ENCODE results near the gene SPECC1. TPM values are rescaled to one million over a fixed set of nuclear protein-coding genes. Genes with fewer than 3 reads are reported as not detected.

SPECC1 gene
- total and polyA plus RNA-seq, 2 donors (not counting 3 experiments of a cell fraction or from before 2014, with no cell fraction given) = 5.3 to 20.4 TPM

DNA sequence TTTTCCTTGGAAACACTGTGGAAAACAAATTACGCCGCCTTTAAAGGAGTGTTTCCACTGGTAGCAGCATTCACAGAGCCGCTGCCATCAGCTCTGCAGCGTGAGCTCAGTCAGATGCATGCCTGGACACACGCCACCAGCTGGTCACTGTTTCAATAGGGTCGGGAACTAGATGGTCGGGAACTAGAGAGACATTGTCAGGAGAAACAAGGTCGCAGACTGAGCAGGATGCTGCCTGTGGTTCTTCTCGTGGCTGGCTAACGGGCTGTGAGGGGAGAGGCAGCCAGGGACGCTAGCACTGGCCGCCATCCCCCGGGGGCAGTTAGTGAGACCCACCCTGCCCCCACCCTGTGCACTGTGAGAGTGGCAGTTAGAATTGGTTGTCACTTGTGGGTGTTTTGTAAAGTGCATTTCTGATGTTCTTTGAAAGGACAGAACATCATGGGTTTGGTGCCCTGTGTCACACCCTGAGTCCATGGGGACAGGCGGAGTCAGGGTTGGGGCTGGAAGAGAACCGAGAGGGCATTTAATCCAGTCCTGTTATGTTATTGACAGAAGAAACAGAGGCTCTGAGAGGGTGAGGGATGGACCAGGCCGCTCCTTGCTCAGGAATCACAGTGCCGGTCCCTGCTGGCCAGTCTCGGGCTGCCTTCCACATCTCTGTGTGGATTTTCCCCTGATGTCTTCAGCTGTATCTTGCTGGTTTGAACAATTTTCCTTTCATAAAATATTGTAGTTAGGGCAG lies 86.3 kb downstream of the SPECC1 start:
- peak overlapping the region; percentile 3 for H2AFZ ChIP-seq (ENCODE audit: low read depth, low read length)
- DNase-seq (ENCODE audit: low read depth, low spot score) = peak; percentile 27
- ChIA-PET CTCF (interaction anchor here (0.6 to 2.2 kb wide), 5 partner anchors 50 to 103 kb away, joined by 3 to 25 read pairs (median 4); no protein-coding TSS in a partner anchor), POLR2A (no interaction called here)
- FAIRE-seq = peak; percentile 74
- no peak overlapping the region for H3K4me3 ChIP-seq (replicated peaks in 1 of 3; ENCODE audit: insufficient read depth in 1 of 3, low read depth in 1 of 3, low read length in 3 of 3)
- BruUV-seq (replicated peaks) = no TSS peak
- no peak overlapping the region for H3K4me2 ChIP-seq (ENCODE audit: insufficient read depth, low read length)
- H3K27me3 ChIP-seq (ENCODE audit: control insufficient read depth in 2 of 2, insufficient read depth in 2 of 2, low read length in 2 of 2) = peaks cover 2 to 8% of the 10 kb centered on the region in 2 experiments
- TF ChIP-seq, protein P1, sequence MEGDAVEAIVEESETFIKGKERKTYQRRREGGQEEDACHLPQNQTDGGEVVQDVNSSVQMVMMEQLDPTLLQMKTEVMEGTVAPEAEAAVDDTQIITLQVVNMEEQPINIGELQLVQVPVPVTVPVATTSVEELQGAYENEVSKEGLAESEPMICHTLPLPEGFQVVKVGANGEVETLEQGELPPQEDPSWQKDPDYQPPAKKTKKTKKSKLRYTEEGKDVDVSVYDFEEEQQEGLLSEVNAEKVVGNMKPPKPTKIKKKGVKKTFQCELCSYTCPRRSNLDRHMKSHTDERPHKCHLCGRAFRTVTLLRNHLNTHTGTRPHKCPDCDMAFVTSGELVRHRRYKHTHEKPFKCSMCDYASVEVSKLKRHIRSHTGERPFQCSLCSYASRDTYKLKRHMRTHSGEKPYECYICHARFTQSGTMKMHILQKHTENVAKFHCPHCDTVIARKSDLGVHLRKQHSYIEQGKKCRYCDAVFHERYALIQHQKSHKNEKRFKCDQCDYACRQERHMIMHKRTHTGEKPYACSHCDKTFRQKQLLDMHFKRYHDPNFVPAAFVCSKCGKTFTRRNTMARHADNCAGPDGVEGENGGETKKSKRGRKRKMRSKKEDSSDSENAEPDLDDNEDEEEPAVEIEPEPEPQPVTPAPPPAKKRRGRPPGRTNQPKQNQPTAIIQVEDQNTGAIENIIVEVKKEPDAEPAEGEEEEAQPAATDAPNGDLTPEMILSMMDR (IDR thresholded peaks at IDR 0.05; ENCODE audit: extremely low read depth in 1 of 2, insufficient read depth in 1 of 2, low read depth in 1 of 2, low read length in 2 of 2) = peak in 1 of 2 donors; percentile 33
- TF ChIP-seq EZH2 (IDR thresholded peaks at IDR 0.05; ENCODE audit: borderline replicate concordance, low read depth, low read length, severe bottlenecking) (no peak), GATA2 (IDR thresholded peaks at IDR 0.05; ENCODE audit: insufficient read depth, insufficient read length, low read depth, low read length) (no peak)
- H4K20me1 ChIP-seq (replicated peaks; ENCODE audit: control insufficient read depth, extremely low read depth, insufficient read depth, low read length) = no peaks in the 10 kb centered on the region
- H3K27ac ChIP-seq (ENCODE audit: insufficient read depth, low read depth, low read length) = no peak overlapping the region
- intact Hi-C loops (cut with micrococcal nuclease) (loop anchor here (1.0 kb wide), 2 partner anchors 15 to 103 kb away; no protein-coding TSS in a partner anchor), dilution Hi-C loops (cut with MboI; ENCODE audit: extremely low pct_ligation_motif_present, low sequenced_read_pairs) (no loop called here)
- H3K9me1 ChIP-seq (replicated peaks; ENCODE audit: control insufficient read depth, extremely low read depth, insufficient read depth, low read length) = no peaks in the 10 kb centered on the region
- no peaks in the 10 kb centered on the region for H3K36me3 ChIP-seq (ENCODE audit: control insufficient read depth in 2 of 2, extremely low read depth in 1 of 2, insufficient read depth in 2 of 2, low read length in 2 of 2)
- no peaks in the 10 kb centered on the region for H3K79me2 ChIP-seq (ENCODE audit: control insufficient read depth, insufficient read depth, low read length)
- no peaks in the 10 kb centered on the region for H3K4me1 ChIP-seq (ENCODE audit: control insufficient read depth, extremely low read depth, insufficient read depth, low read length)
- H3K9me3 ChIP-seq (replicated peaks; ENCODE audit: control insufficient read depth, insufficient read depth, low read length) = no peaks in the 10 kb centered on the region
- H3K9ac ChIP-seq (replicated peaks; ENCODE audit: extremely low read depth, insufficient read depth, low read length) = no peak overlapping the region

DNA sequence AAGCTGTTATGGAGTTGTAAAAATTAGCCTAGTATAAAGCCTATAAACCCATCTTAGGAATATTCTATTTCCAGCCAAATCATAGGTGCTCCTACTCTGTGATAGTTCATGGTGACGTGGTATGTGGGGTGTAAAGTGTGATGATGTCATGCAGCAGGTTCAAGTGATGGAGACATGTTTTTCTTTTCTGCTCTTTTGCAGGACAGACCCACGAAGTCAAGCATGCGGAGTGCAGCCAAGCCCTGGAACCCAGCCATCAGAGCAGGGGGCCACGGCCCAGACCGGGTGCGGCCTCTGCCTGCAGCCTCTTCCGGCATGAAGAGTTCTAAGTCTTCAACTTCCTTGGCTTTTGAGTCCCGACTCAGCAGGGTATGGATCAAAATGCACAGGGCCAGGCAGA lies 87.3 kb downstream of the SPECC1 start:
- Histone ChIP-seq H3K4me3 (replicated peaks in 1 of 3; ENCODE audit: insufficient read depth in 1 of 3, low read depth in 1 of 3, low read length in 3 of 3) (no peak overlapping the region), H3K9me3 (replicated peaks; ENCODE audit: control insufficient read depth, insufficient read depth, low read length) (no peaks in the 10 kb centered on the region), H3K4me2 (ENCODE audit: insufficient read depth, low read length) (no peak overlapping the region), H2AFZ (ENCODE audit: low read depth, low read length) (no peak overlapping the region), H3K4me1 (ENCODE audit: control insufficient read depth, extremely low read depth, insufficient read depth, low read length) (no peaks in the 10 kb centered on the region), H3K27me3 (ENCODE audit: control insufficient read depth in 2 of 2, insufficient read depth in 2 of 2, low read length in 2 of 2) (peaks cover 2 to 8% of the 10 kb centered on the region in 2 experiments), H3K36me3 (ENCODE audit: control insufficient read depth in 2 of 2, extremely low read depth in 1 of 2, insufficient read depth in 2 of 2, low read length in 2 of 2) (no peaks in the 10 kb centered on the region), H3K79me2 (ENCODE audit: control insufficient read depth, insufficient read depth, low read length) (no peaks in the 10 kb centered on the region), H3K9me1 (replicated peaks; ENCODE audit: control insufficient read depth, extremely low read depth, insufficient read depth, low read length) (no peaks in the 10 kb centered on the region), H3K9ac (replicated peaks; ENCODE audit: extremely low read depth, insufficient read depth, low read length) (no peak overlapping the region), H4K20me1 (replicated peaks; ENCODE audit: control insufficient read depth, extremely low read depth, insufficient read depth, low read length) (no peaks in the 10 kb centered on the region), H3K27ac (ENCODE audit: insufficient read depth, low read depth, low read length) (no peak overlapping the region)
- no peak for FAIRE-seq
- intact Hi-C loops (cut with micrococcal nuclease) = loop anchor here (1.0 kb wide), 1 partner anchor 14 kb away; no protein-coding TSS in a partner anchor
- TF ChIP-seq JUN (IDR thresholded peaks at IDR 0.05; ENCODE audit: borderline replicate concordance, insufficient read depth, insufficient read length, low read depth) = no peak
- TF ChIP-seq EZH2 (IDR thresholded peaks at IDR 0.05; ENCODE audit: borderline replicate concordance, low read depth, low read length, severe bottlenecking) = no peak
- TF ChIP-seq POLR2AphosphoS5 (IDR thresholded peaks at IDR 0.05; ENCODE audit: insufficient read depth, low read depth, low read length) = no peak
- TF ChIP-seq, protein P1 (IDR thresholded peaks at IDR 0.05; ENCODE audit: extremely low read depth in 1 of 2, insufficient read depth in 1 of 2, low read depth in 1 of 2, low read length in 2 of 2) = no peak
- TF ChIP-seq FOS (IDR thresholded peaks at IDR 0.05; ENCODE audit: borderline replicate concordance, insufficient read depth, low read length) = no peak
- no peak for TF ChIP-seq POLR2A (IDR thresholded peaks at IDR 0.05; ENCODE audit: low read depth, low read length)
- no peak for TF ChIP-seq MYC (IDR thresholded peaks at IDR 0.05; ENCODE audit: low read depth, low read length)
- TF ChIP-seq, protein P2, sequence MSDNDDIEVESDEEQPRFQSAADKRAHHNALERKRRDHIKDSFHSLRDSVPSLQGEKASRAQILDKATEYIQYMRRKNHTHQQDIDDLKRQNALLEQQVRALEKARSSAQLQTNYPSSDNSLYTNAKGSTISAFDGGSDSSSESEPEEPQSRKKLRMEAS (IDR thresholded peaks at IDR 0.05; ENCODE audit: insufficient read depth, insufficient read length) = no peak
- no peak for TF ChIP-seq GATA2 (IDR thresholded peaks at IDR 0.05; ENCODE audit: insufficient read depth, insufficient read length, low read depth, low read length)
- dilution Hi-C loops (cut with MboI; ENCODE audit: extremely low pct_ligation_motif_present, low sequenced_read_pairs) = no loop called here
- no peak for DNase-seq (ENCODE audit: low read depth, low spot score)
- ChIA-PET CTCF (interaction anchor here (1.2 to 2.2 kb wide), 2 partner anchors 86 to 104 kb away, joined by 4 to 25 read pairs; no protein-coding TSS in a partner anchor), POLR2A (no interaction called here)
- BruUV-seq (replicated peaks) = no TSS peak
